ENCODE data around the gene DVL2. TPM values are rescaled to one million over a fixed set of nuclear protein-coding genes. Genes with fewer than 3 reads are reported as not detected.

DVL2 gene
- total and polyA plus RNA-seq, 2 of the 13 experiments (the other 11 are each of a cell fraction or from before 2014, with no cell fraction given), result 5.7 to 38.2 TPM

DNA sequence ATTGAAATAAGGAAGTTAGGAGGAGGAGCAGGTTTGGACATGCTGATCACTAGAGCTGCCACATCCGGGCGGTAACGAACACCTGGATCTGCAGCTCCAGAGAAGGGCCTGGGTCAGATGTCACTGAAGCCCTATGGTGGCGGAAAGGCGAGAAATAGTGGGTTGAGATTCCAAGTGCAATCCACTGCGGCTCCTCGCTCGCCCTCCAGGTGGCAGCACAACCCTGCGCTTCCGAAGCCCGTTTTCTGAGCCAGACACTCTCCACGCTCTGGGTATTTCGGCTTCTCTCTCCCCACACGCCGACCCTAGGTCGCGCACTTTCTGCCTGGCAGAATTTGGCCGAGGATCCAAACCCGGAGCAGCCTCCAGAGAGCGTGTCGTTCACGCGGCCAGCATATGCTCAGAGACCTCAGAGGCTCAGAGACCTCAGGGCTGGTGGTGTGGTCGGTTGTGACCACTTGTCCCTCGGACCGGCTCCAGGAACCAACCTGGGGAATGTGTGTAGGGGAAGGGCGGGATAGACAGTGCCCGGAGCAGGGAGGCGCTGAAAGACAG lies 46.3 kb upstream of the DVL2 start (continued):
- TF ChIP-seq ZFP90 (CRISPR knock-in tag; IDR thresholded peaks at IDR 0.05; ENCODE audit: borderline replicate concordance) (peak; percentile 41; the same call in 1 of the 2 replicates), MAFF (IDR thresholded peaks at IDR 0.05; ENCODE audit: low read depth, low read length) (no peak), SMC3 (IDR thresholded peaks at IDR 0.05; ENCODE audit: low read length) (peak; percentile 90), ATAD3A (CRISPR knock-in tag; IDR thresholded peaks at IDR 0.05) (no peak), ZNF709 (CRISPR knock-in tag; IDR thresholded peaks at IDR 0.05) (0 out of 2 replicates have a peak, but pooled peaks have one; percentile 36), NFE2L1 (CRISPR knock-in tag; IDR thresholded peaks at IDR 0.05; ENCODE audit: borderline replicate concordance) (no peak), KDM4B (CRISPR knock-in tag; IDR thresholded peaks at IDR 0.05) (0 out of 2 replicates have a peak, but pooled peaks have one; percentile 52), ZNF253 (CRISPR knock-in tag; IDR thresholded peaks at IDR 0.05; ENCODE audit: borderline replicate concordance) (peak; percentile 84; the same call in 1 of the 2 replicates), ZNF557 (CRISPR knock-in tag; IDR thresholded peaks at IDR 0.05) (no peak), ZNF274 (CRISPR knock-in tag; IDR thresholded peaks at IDR 0.05) (peak; percentile 78; the same call in 1 of the 2 replicates), ZNF337 (CRISPR knock-in tag; IDR thresholded peaks at IDR 0.05; ENCODE audit: borderline replicate concordance, low read depth) (peak; percentile 81; the same call in 1 of the 2 replicates), TSC22D2 (CRISPR knock-in tag; IDR thresholded peaks at IDR 0.05; ENCODE audit: borderline replicate concordance) (peak; percentile 42; the same call in 1 of the 2 replicates), MYC (CRISPR knock-in tag; IDR thresholded peaks at IDR 0.05; ENCODE audit: borderline replicate concordance) (peak; percentile 70)
- TF ChIP-seq, protein P1, sequence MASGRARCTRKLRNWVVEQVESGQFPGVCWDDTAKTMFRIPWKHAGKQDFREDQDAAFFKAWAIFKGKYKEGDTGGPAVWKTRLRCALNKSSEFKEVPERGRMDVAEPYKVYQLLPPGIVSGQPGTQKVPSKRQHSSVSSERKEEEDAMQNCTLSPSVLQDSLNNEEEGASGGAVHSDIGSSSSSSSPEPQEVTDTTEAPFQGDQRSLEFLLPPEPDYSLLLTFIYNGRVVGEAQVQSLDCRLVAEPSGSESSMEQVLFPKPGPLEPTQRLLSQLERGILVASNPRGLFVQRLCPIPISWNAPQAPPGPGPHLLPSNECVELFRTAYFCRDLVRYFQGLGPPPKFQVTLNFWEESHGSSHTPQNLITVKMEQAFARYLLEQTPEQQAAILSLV (CRISPR knock-in tag; IDR thresholded peaks at IDR 0.05; ENCODE audit: borderline replicate concordance), result no peak; the same call in 1 of the 2 replicates
- TF ChIP-seq, protein P2, sequence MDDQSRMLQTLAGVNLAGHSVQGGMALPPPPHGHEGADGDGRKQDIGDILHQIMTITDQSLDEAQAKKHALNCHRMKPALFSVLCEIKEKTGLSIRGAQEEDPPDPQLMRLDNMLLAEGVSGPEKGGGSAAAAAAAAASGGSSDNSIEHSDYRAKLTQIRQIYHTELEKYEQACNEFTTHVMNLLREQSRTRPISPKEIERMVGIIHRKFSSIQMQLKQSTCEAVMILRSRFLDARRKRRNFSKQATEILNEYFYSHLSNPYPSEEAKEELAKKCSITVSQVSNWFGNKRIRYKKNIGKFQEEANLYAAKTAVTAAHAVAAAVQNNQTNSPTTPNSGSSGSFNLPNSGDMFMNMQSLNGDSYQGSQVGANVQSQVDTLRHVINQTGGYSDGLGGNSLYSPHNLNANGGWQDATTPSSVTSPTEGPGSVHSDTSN (CRISPR knock-in tag; IDR thresholded peaks at IDR 0.05; ENCODE audit: borderline replicate concordance), result no peak
- TF ChIP-seq, protein P3, sequence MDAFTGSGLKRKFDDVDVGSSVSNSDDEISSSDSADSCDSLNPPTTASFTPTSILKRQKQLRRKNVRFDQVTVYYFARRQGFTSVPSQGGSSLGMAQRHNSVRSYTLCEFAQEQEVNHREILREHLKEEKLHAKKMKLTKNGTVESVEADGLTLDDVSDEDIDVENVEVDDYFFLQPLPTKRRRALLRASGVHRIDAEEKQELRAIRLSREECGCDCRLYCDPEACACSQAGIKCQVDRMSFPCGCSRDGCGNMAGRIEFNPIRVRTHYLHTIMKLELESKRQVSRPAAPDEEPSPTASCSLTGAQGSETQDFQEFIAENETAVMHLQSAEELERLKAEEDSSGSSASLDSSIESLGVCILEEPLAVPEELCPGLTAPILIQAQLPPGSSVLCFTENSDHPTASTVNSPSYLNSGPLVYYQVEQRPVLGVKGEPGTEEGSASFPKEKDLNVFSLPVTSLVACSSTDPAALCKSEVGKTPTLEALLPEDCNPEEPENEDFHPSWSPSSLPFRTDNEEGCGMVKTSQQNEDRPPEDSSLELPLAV (CRISPR knock-in tag; conservative IDR thresholded peaks at IDR 0.05; ENCODE audit: low read depth), result no peak
- TF ChIP-seq, protein P4, sequence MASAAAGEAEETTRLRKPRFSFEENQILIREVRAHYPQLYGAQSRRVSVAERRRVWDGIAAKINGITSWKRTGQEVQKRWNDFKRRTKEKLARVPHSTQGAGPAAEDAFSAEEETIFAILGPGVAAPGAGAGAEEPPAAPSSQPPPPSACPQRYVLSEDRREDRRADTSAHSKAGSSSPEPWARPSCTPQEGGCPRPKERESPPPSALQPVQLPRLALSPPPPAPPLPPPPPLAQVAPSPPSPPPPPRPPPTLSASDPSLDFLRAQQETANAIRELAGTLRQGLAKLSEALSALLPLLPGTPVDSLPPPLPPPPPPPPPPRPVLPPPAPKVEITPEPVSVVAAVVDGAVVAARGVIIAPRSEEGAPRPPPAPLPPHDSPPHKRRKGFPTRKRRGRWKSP (CRISPR knock-in tag; IDR thresholded peaks at IDR 0.05), result peak; percentile 73; the same call in 1 of the 2 replicates
- TF ChIP-seq, protein P5, sequence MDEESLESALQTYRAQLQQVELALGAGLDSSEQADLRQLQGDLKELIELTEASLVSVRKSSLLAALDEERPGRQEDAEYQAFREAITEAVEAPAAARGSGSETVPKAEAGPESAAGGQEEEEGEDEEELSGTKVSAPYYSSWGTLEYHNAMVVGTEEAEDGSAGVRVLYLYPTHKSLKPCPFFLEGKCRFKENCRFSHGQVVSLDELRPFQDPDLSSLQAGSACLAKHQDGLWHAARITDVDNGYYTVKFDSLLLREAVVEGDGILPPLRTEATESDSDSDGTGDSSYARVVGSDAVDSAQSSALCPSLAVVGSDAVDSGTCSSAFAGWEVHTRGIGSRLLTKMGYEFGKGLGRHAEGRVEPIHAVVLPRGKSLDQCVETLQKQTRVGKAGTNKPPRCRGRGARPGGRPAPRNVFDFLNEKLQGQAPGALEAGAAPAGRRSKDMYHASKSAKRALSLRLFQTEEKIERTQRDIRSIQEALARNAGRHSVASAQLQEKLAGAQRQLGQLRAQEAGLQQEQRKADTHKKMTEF (CRISPR knock-in tag; IDR thresholded peaks at IDR 0.05), result peak; percentile 35; the same call in 1 of the 2 replicates
- TF ChIP-seq, protein P6, sequence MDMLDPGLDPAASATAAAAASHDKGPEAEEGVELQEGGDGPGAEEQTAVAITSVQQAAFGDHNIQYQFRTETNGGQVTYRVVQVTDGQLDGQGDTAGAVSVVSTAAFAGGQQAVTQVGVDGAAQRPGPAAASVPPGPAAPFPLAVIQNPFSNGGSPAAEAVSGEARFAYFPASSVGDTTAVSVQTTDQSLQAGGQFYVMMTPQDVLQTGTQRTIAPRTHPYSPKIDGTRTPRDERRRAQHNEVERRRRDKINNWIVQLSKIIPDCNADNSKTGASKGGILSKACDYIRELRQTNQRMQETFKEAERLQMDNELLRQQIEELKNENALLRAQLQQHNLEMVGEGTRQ (IDR thresholded peaks at IDR 0.05; ENCODE audit: low read depth, low read length), result no peak
- TF ChIP-seq, protein P6 (CRISPR knock-in tag; IDR thresholded peaks at IDR 0.05; ENCODE audit: borderline replicate concordance), result no peak

Measured in HepG2 (cell line).